CD14-positive monocyte (primary cell): ENCODE results near the gene EGFLAM. TPM values are rescaled to one million over a fixed set of nuclear protein-coding genes. Genes with fewer than 3 reads are reported as not detected.

ENCODE experiments used
- DNase-seq, 3 donors: peaks; one replicate each; pipeline ENCODE4 v3.0.0-alpha.2; 2011 to 2022
- H2AFZ ChIP-seq: 2 replicates; pipeline ENCODE4 v1.6.0; 2012; ENCODE audit warnings: mild to moderate bottlenecking, low read depth, low read length, inconsistent platforms; ENCODE audit not compliant: insufficient read depth, poor library complexity, severe bottlenecking
- H3K27ac ChIP-seq, 2 donors: 1 replicate in 1 of 2; 2 replicates in 1 of 2; pipeline ENCODE4 v1.5.1; 2012 to 2013; ENCODE audit warnings: low read length in 2 of 2, control low read depth in 1 of 2, inconsistent platforms in 1 of 2, low read depth in 1 of 2, mild to moderate bottlenecking in 1 of 2
- H3K27me3 ChIP-seq, 2 donors: one replicate each; pipeline versions ENCODE4 v1.6.0 to v1.6.1; 2011 to 2013; ENCODE audit warnings: low read length in 2 of 2; ENCODE audit not compliant: control insufficient read depth in 2 of 2, insufficient read depth in 2 of 2
- H3K36me3 ChIP-seq, 2 donors: replicated peaks in 1 of 2; 1 replicate in 1 of 2; 2 replicates in 1 of 2; pipeline versions ENCODE4 v1.5.1 to v1.6.1; 2012 to 2013; ENCODE audit warnings: low read length in 2 of 2, control low read depth in 1 of 2, inconsistent platforms in 1 of 2, mild to moderate bottlenecking in 1 of 2; ENCODE audit not compliant: insufficient read depth in 2 of 2, control insufficient read depth in 1 of 2
- H3K4me1 ChIP-seq, 2 donors: 1 replicate in 1 of 2; 2 replicates in 1 of 2; pipeline versions ENCODE4 v1.5.1 to v1.6.1; 2012 to 2013; ENCODE audit warnings: low read length in 2 of 2, control low read depth in 1 of 2, inconsistent platforms in 1 of 2, mild to moderate bottlenecking in 1 of 2, moderate library complexity in 1 of 2; ENCODE audit not compliant: insufficient read depth in 2 of 2, control insufficient read depth in 1 of 2
- H3K4me2 ChIP-seq: replicated peaks from 2 replicates; pipeline ENCODE3; 2012; ENCODE audit warnings: low read length, moderate library complexity, mild to moderate bottlenecking; ENCODE audit not compliant: poor library complexity, severe bottlenecking; ENCODE audit errors: extremely low read depth
- H3K4me3 ChIP-seq, 3 experiments: fragments of 200-600 bp in 1 of 3; sonication (generic) in 1 of 3; replicated peaks in 1 of 3; 1 replicate in 2 of 3; 2 replicates in 1 of 3; pipeline ENCODE4 v1.5.1; 2011 to 2013; ENCODE audit warnings: low read length in 3 of 3, mild to moderate bottlenecking in 3 of 3, control low read depth in 2 of 3, low read depth in 2 of 3, inconsistent platforms in 1 of 3, moderate library complexity in 1 of 3
- H3K79me2 ChIP-seq: 2 replicates; pipeline ENCODE4 v1.6.0; 2012; ENCODE audit warnings: mild to moderate bottlenecking, control low read depth, inconsistent platforms, low read length, moderate library complexity; ENCODE audit not compliant: insufficient read depth
- H3K9ac ChIP-seq: 2 replicates; pipeline ENCODE4 v1.6.0; 2017; ENCODE audit warnings: low read length, mild to moderate bottlenecking; ENCODE audit not compliant: insufficient read depth, poor library complexity, severe bottlenecking
- H3K9me3 ChIP-seq, 2 donors: replicated peaks in 1 of 2; 1 replicate in 1 of 2; 2 replicates in 1 of 2; pipeline versions ENCODE4 v1.5.1 to v1.6.1; 2012 to 2013; ENCODE audit warnings: low read length in 2 of 2, control low read depth in 1 of 2; ENCODE audit not compliant: control insufficient read depth in 1 of 2, insufficient read depth in 1 of 2
- H4K20me1 ChIP-seq: 2 replicates; pipeline ENCODE4 v1.6.0; 2012; ENCODE audit warnings: mild to moderate bottlenecking, low read length, control low read depth, moderate library complexity; ENCODE audit not compliant: insufficient read depth
- H3K27ac Mint-ChIP-seq, 7 donors: one replicate each; pipeline ENCODE4 v1.8.0; 2020; ENCODE audit warnings: mild to moderate bottlenecking in 7 of 7, mixed read lengths in 7 of 7, moderate library complexity in 6 of 7, inconsistent platforms in 2 of 7
- H3K27me3 Mint-ChIP-seq, 3 donors: one replicate each; pipeline ENCODE4 v1.8.0; 2021 to 2022; ENCODE audit warnings: low read depth in 3 of 3, mild to moderate bottlenecking in 3 of 3, mixed read lengths in 3 of 3, moderate library complexity in 3 of 3, inconsistent platforms in 1 of 3
- H3K36me3 Mint-ChIP-seq, 2 donors: one replicate each; pipeline ENCODE4 v1.8.0; 2020; ENCODE audit warnings: mixed read lengths in 2 of 2, inconsistent platforms in 1 of 2, mild to moderate bottlenecking in 1 of 2
- H3K4me1 Mint-ChIP-seq: one replicate; pipeline ENCODE4 v1.8.0; 2020; ENCODE audit warnings: mild to moderate bottlenecking, mixed read lengths
- H3K4me3 Mint-ChIP-seq, 2 donors: one replicate each; pipeline ENCODE4 v1.8.0; 2020; ENCODE audit warnings: mild to moderate bottlenecking in 2 of 2, mixed read lengths in 2 of 2, moderate library complexity in 1 of 2
- H3K9me3 Mint-ChIP-seq, 7 donors: one replicate each; pipeline ENCODE4 v1.8.0; 2020 to 2022; ENCODE audit warnings: mixed read lengths in 7 of 7, mild to moderate bottlenecking in 6 of 7, moderate library complexity in 6 of 7, inconsistent platforms in 2 of 7
- CTCF ChIP-seq: fragments of 200-600 bp; IDR thresholded peaks from one replicate; pipeline ENCODE4 v1.8.0; 2022; ENCODE audit warnings: antibody characterized with exemption, mild to moderate bottlenecking
- WGBS: methylation state at CpG from one replicate; pipeline ENCODE4 v1.1.5; 2013; ENCODE audit warnings: missing lambda C conversion rate; ENCODE audit not compliant: insufficient coverage; 5-methylcytosine and 5-hydroxymethylcytosine counted together
- intact Hi-C, 2 donors: fragments of 100-400 bp; cut with micrococcal nuclease; formaldehyde crosslinking; loops; one replicate each; pipeline versions ENCODE4 v1.15.0 to v1.15.1; 2023
- polyA plus RNA-seq, 3 donors: library from polyadenylated mRNA; depleted of rRNA in 1 of 3; unstranded in 2 of 3; stranded (reverse) in 1 of 3; fragments of 300-500 nt in 2 of 3; fragments of >200 nt in 1 of 3; fragmentation: Illumina TruSeq in 2 of 3; gene quantifications; 1 replicate in 2 of 3; 2 replicates in 1 of 3; pipeline ENCODE4 v1.2.3, GENCODE V29; 2012 to 2021

EGFLAM gene
- polyA plus RNA-seq, 3 donors, result not detected

DNA sequence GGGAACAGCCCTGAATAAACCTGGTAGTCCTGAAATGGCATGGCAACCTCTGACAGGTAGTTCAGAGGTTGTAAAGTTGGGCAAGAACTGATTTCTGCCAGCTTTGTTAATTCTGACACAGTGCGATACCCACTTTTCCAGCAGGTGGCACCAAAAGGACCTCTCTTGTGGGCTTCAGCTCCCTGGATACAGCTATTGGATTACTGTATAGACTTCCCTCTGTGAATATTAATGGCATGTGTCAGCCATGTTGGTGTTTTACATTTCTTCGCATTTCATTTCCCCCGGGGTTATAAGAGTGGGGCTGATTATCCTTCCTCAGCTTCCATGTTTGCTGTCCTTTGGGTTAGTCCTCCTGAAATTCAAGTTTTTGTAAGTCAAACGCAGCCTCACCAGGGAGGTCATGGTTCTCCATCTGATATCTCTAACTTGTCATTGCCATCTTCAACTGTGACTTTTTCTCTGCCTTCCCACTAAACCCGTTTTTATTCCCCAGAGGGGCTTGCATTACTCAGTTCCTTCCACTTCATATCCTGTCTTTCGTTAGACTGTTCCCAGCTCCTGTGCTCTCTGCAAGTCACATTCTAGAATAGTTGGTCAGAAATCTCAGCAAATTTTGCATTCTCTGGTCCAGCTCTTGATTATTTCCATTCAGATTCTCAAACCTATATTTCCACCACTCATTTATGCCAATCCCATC, 162.5 kb downstream of the EGFLAM start:
- H3K27me3 ChIP-seq, result peaks cover 29 to 38% of the 10 kb centered on the region in 2 donors
- no peaks in the 10 kb centered on the region for H3K79me2 ChIP-seq
- Mint-ChIP-seq H3K36me3 (no peaks in the 10 kb centered on the region), H3K4me3 (no peak overlapping the region), H3K9me3 (peaks cover 0 to 2% (median 0%) of the 10 kb centered on the region in 7 donors), H3K4me1 (no peaks in the 10 kb centered on the region), H3K27me3 (peaks cover 34 to 53% (median 47%) of the 10 kb centered on the region in 3 donors), H3K27ac (no peak overlapping the region)
- no peaks in the 10 kb centered on the region for H3K4me1 ChIP-seq
- peak; percentile 52 for TF ChIP-seq CTCF
- no peak overlapping the region for H3K9ac ChIP-seq
- no peaks in the 10 kb centered on the region for H4K20me1 ChIP-seq
- no peak overlapping the region for H3K27ac ChIP-seq
- H3K9me3 ChIP-seq, result no peaks in the 10 kb centered on the region
- no peak overlapping the region for H3K4me2 ChIP-seq
- no peak overlapping the region for H3K4me3 ChIP-seq
- peak in 1 of 3 donors; percentile 7 for DNase-seq
- intact Hi-C loops, result loop anchor here in 1 of 2 donors (5.0 kb wide), 1 partner anchor 391 kb away; no protein-coding TSS in a partner anchor
- 34% methylated on average over 3 of the region's 6 CpGs for WGBS
- H3K36me3 ChIP-seq, result no peaks in the 10 kb centered on the region
- no peak overlapping the region for H2AFZ ChIP-seq

DNA sequence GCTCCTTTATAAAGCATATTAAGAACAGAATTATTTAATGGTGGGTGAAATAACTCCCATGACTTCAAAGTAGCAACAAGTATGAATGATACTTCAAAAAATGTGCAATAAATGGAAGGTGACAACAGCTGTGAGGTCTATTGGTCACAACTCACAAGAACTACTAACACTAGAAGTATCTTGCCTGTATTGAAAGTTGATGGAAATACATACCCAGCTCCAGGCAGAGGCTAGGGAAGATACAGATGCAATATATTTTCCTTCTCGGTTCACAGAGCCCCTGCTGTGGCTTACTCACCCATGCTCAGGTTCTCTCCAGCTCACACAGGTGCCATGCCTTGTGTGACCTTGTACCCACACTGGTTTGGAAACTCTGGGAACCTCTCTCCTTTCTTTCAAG, 164.3 kb downstream of the EGFLAM start:
- Histone ChIP-seq H4K20me1 (no peaks in the 10 kb centered on the region), H3K27me3 (peaks cover 35 to 51% of the 10 kb centered on the region in 2 donors), H3K79me2 (no peaks in the 10 kb centered on the region), H3K4me3 (no peak overlapping the region), H2AFZ (no peak overlapping the region), H3K4me2 (no peak overlapping the region), H3K9me3 (no peaks in the 10 kb centered on the region), H3K27ac (no peak overlapping the region), H3K36me3 (no peaks in the 10 kb centered on the region), H3K9ac (no peak overlapping the region), H3K4me1 (no peaks in the 10 kb centered on the region)
- H3K27me3 Mint-ChIP-seq, result peaks cover 45 to 66% (median 52%) of the 10 kb centered on the region in 3 donors
- H3K9me3 Mint-ChIP-seq, result peaks cover 0 to 2% (median 0%) of the 10 kb centered on the region in 7 donors
- no peak for DNase-seq
- TF ChIP-seq CTCF, result no peak
- intact Hi-C loops, result loop anchor here in 1 of 2 donors (5.0 kb wide), 1 partner anchor 390 kb away; no protein-coding TSS in a partner anchor
- 86% methylated on average over 1 of the region's 1 CpG for WGBS
- H3K27ac Mint-ChIP-seq, result no peak overlapping the region
- H3K4me3 Mint-ChIP-seq, result peak overlapping the region in 1 of 2 donors; percentile 2
- H3K4me1 Mint-ChIP-seq, result no peaks in the 10 kb centered on the region
- H3K36me3 Mint-ChIP-seq, result no peaks in the 10 kb centered on the region
